ENCODE measurements around the gene OCRL. TPM values are rescaled to one million over a fixed set of nuclear protein-coding genes. Genes with fewer than 3 reads are reported as not detected.

OCRL gene
- total RNA-seq, 4 donors from 2014 or later, result 32.4 to 72.1 (median 57.8) TPM

DNA sequence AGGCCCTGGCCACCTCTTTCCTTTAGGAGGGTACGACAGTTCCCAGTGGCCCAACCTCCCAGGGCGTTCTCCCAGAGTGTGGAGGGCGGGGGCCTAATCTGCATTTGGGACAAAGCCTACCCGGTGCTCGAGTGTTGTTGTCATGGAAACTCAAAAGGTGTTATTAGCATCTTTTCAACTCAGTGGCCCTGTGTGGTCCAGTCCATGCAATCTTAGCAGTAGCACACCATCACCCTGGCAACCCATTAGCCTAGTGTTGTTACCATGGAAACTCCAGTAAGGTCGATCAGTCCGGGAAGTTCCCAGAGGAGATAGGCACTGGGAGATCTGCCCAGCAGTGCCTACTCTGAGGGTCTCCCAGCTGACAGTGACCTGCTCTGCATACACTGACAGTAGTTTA lies 94.5 kb downstream of the OCRL start:
- no peak for ATAC-seq
- H3K4me1 ChIP-seq, result peaks cover 0 to 7% (median 0%) of the 10 kb centered on the region in 3 donors

DNA sequence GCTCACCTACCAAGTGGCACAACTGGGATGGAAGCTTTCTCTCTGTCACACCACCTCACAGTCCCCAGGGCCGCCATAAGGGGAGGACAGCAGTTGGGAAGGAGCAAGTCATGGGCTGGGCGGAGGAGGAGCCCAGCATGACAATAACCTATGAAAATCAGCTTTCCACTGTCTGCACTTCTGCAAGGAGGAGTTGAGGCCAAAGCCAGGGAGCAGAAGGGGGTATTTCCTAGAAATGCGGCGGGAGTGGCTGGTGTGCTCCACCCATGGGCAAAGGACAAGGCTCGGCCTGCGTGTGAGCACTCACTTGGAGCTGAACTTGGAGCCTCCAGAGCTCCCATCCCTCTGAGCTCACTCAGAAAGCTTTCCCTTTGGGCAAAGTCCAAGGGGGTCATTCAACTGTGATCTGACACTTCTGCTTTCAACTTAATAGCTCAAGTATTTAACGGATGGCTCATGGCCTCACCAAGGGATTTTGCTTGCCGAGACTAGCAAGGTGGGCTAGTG lies 96.2 kb downstream of the OCRL start:
- TF ChIP-seq POLR2AphosphoS5 (IDR thresholded peaks at IDR 0.05) (no peak), EP300 (IDR thresholded peaks at IDR 0.05) (no peak), POLR2A (IDR thresholded peaks at IDR 0.05) (no peak)
- TF ChIP-seq, protein P1, sequence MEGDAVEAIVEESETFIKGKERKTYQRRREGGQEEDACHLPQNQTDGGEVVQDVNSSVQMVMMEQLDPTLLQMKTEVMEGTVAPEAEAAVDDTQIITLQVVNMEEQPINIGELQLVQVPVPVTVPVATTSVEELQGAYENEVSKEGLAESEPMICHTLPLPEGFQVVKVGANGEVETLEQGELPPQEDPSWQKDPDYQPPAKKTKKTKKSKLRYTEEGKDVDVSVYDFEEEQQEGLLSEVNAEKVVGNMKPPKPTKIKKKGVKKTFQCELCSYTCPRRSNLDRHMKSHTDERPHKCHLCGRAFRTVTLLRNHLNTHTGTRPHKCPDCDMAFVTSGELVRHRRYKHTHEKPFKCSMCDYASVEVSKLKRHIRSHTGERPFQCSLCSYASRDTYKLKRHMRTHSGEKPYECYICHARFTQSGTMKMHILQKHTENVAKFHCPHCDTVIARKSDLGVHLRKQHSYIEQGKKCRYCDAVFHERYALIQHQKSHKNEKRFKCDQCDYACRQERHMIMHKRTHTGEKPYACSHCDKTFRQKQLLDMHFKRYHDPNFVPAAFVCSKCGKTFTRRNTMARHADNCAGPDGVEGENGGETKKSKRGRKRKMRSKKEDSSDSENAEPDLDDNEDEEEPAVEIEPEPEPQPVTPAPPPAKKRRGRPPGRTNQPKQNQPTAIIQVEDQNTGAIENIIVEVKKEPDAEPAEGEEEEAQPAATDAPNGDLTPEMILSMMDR (IDR thresholded peaks at IDR 0.05), result no peak
- Histone ChIP-seq H3K27me3 (no peaks in the 10 kb centered on the region), H3K4me3 (no peak overlapping the region), H3K4me1 (no peaks in the 10 kb centered on the region), H3K36me3 (no peaks in the 10 kb centered on the region), H3K9me3 (no peaks in the 10 kb centered on the region), H3K27ac (no peak overlapping the region)
- peak; percentile 34 for ATAC-seq
- 79 to 100% methylated on average over 2 to 4 of the region's 8 CpGs for WGBS, 2 donors (ENCODE audit: low coverage in 1 of 2)

More for the DNA sequence above, 94.5 kb downstream of the OCRL start:
- H3K36me3 ChIP-seq, result no peaks in the 10 kb centered on the region
- H3K27ac ChIP-seq, result no peak overlapping the region
- H3K4me3 ChIP-seq, result no peak overlapping the region
- H3K9me3 ChIP-seq, result no peaks in the 10 kb centered on the region
- no peaks in the 10 kb centered on the region for H3K27me3 ChIP-seq
- no peak for TF ChIP-seq EP300 (IDR thresholded peaks at IDR 0.05)
- TF ChIP-seq, protein P1 (IDR thresholded peaks at IDR 0.05), result no peak
- no peak for TF ChIP-seq POLR2AphosphoS5 (IDR thresholded peaks at IDR 0.05)
- no peak for TF ChIP-seq POLR2A (IDR thresholded peaks at IDR 0.05)
- WGBS, 2 donors (ENCODE audit: low coverage in 1 of 2), result no CpG with 5 or more reads among the region's 7 CpGs

- TF ChIP-seq POLR2AphosphoS5 (IDR thresholded peaks at IDR 0.05) (no peak), EP300 (IDR thresholded peaks at IDR 0.05) (no peak)
- TF ChIP-seq, protein P1 (IDR thresholded peaks at IDR 0.05), result peak; percentile 72 to 90 (median 86)
- H3K4me3 ChIP-seq, result no peak overlapping the region
- no peaks in the 10 kb centered on the region for H3K27me3 ChIP-seq
- H3K36me3 ChIP-seq, result no peaks in the 10 kb centered on the region
- WGBS, 2 donors (ENCODE audit: low coverage in 1 of 2), result 10 to 23% methylated on average over 2 to 8 of the region's 13 CpGs
- peak; percentile 44 for ATAC-seq
- H3K4me1 ChIP-seq, result no peaks in the 10 kb centered on the region
- no peak overlapping the region for H3K27ac ChIP-seq
- H3K9me3 ChIP-seq, result no peaks in the 10 kb centered on the region
Measured at GRCh38 chrX:129637217-129638109, 97.4 kb downstream of the OCRL start.

DNA sequence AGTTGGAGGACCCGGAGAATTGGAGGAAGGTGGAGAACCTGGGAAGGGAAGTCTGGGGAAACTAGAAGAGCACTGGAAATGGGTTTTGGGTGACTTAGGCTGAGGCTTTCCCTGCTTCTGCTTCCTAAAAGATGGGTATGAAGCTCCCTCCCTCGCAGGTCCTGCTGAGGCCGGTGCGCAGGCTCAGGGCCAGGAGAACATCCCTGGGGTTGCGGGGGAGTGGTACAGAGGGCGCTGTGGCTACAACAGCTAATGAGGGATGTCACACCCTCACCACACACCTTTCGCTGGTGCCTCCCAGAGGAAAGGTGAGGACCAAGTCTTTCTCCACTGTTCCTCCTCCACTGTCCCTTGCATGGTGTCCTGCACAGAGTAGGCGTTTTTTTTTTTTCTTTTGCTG lies 98.9 kb downstream of the OCRL start:
- ATAC-seq, result no peak
- Histone ChIP-seq H3K27me3 (no peaks in the 10 kb centered on the region), H3K9me3 (no peaks in the 10 kb centered on the region), H3K27ac (no peak overlapping the region), H3K4me1 (no peaks in the 10 kb centered on the region), H3K36me3 (no peaks in the 10 kb centered on the region), H3K4me3 (no peak overlapping the region)
- no peak for TF ChIP-seq POLR2A (IDR thresholded peaks at IDR 0.05)
- TF ChIP-seq EP300 (IDR thresholded peaks at IDR 0.05), result no peak
- TF ChIP-seq, protein P1 (IDR thresholded peaks at IDR 0.05), result no peak
- TF ChIP-seq POLR2AphosphoS5 (IDR thresholded peaks at IDR 0.05), result no peak
- 55 to 80% methylated on average over 3 to 6 of the region's 8 CpGs for WGBS, 2 donors (ENCODE audit: low coverage in 1 of 2)

- ATAC-seq, result no peak
- 100% methylated on average over 1 of the region's 1 CpG; no CpG with 5 or more reads in 1 of the 2 donors for WGBS, 2 donors (ENCODE audit: low coverage in 1 of 2)
Measured at GRCh38 chrX:129640737-129641136, 100.7 kb downstream of the OCRL start.

More at GRCh38 chrX:129640737-129641136, 100.7 kb downstream of the OCRL start:
- no peaks in the 10 kb centered on the region for H3K9me3 ChIP-seq
- no peak overlapping the region for H3K27ac ChIP-seq
- H3K36me3 ChIP-seq, result no peaks in the 10 kb centered on the region
- TF ChIP-seq, protein P1 (IDR thresholded peaks at IDR 0.05), result no peak
- TF ChIP-seq EP300 (IDR thresholded peaks at IDR 0.05) (no peak), POLR2A (IDR thresholded peaks at IDR 0.05) (no peak), POLR2AphosphoS5 (IDR thresholded peaks at IDR 0.05) (no peak)
- no peaks in the 10 kb centered on the region for H3K4me1 ChIP-seq
- H3K4me3 ChIP-seq, result no peak overlapping the region
- H3K27me3 ChIP-seq, result no peaks in the 10 kb centered on the region

All from gastroesophageal sphincter (tissue), 4 donors.